ENCODE measurements around the gene SNRPE.
A peak's percentile ranks its signal among the peaks of the same experiment; 100 is the strongest.
"Not testable (repeated sequence)": the region's sequence is repeated elsewhere in the genome, so short reads cannot be mapped to it uniquely, and the experiment has no call there.

The SNRPE gene

DNA sequence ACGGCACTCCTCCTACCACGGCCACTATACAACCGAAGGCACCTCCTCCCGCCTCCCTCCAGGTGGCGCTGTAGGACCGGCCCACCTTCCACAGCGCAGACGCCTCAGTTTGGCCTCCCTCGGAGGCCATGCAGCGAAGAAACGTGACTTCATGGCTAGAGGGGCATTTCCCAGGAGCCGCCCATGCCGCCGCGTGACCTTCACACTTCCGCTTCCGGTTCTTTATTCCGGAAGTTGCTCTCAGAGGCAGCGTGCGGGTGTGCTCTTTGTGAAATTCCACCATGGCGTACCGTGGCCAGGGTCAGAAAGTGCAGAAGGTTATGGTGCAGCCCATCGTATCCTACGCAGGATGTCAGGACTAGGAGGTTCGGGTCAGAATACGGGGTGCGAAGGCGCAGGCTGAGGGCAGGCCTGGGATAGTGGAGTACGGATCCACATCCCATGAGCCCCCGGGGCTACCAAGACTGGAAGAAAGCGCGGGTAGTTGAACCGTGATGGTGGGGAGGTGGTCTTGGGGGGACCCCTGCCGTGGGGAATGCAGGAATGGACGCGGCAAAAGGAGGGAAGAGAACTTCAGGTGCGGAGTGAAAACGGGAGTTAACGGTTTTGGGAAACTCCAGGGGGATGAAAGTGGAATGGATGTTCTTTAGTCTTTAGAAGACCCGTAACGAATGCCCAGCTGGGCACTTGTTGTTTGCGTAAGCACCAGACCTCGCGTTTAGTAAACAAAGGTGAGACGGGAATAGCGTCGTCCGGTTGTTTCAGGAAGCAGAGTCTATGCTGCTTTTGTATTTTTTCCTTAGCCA is at the start of gene SNRPE:
Gene SNRPE, plus strand, starts transcription at position 221 of the 806 bp plus-strand sequence. Its CDS starts 61 bp downstream, at position 282.
- peak; percentile 98 for DNase-seq

DNA sequence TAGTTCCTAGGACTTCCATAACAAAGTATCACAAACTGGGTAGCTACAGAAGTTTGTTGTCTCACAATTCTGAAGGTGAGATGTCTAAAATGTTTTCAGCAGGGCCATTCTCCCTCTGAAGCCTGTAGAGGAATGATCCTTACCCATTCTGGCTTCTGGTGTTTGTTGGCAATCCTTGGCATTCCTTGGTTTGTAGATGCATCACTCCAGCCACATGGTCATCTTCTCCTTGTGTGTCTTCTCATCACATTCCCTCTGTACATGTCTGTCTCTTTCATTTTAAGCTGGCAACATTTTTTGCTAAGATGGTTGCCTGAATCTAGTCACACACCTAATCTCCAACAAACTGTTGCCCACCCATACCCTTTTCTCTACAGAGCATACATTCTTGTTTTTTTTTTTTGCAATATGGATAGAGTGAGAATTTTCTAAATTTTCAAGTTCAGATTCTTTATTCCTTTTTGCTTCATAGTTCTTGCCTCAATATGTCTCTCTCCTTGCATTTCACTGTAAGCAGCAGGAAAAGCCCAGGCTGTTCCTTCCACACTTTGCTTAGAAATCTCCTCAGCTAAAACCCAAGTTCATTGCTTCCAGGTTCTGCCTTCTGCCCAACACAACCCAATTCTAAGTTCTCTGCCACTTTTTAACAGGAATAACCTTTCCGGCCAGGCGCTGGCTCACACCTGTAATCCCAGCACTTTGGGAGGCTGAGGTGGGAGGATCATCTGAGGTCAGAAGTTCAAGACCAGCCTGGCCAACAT is 47.6 kb upstream of the SNRPE start:
- no peak for DNase-seq

DNA sequence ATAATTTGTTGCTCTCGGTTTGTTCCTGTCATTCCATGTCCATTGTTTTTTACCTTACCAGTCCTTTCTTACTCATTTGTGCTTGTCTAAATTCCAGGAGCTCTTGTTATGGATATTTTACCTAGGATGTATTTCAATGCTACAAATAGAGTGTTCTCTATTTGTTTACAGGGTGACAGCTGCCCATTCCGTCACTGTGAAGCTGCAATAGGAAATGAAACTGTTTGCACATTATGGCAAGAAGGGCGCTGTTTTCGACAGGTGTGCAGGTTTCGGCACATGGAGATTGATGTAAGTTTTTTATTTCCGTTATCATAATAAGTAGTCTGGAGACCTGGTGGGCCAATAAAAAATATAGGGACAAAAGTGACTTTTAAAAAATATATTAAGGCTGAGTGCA is 43.0 kb upstream of the SNRPE start:
- DNase-seq: no peak

DNA sequence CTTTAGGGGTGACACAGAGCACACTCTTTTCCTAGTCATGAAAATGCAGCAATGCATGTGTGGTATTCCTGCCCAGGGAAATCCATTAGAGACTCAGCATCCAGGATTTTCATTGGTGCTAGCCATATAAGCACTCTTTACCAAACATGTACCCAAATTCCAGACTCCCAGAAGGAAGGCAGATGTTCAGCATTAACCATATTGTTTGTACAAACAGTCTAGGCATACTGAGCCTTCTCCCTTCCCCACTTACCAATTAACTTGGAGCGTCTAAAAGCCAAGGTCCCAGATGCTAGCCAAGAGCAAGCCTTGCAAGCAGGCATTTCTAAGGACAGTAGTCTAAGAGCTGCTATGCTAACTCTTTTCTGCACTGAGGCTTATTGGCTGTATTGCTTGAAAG is 38.1 kb upstream of the SNRPE start:
- no peak for DNase-seq

DNA sequence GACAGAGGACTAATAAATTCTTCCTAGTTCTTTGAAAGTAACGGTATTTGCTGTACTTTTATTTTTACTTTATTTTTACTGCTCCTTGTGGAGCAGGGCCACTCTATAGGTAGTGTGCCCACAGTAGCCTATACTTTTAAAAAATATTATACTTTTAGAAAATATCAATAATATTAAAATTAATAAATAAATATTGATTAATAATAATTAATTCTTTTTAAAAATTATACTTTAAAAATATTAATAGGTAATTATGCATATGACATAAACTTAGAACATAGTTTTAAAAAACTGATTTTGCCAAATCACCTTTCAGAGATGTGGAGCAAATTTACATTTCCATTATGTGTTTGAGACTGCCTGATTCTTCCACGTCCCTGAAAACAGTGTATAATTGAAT is 35.2 kb upstream of the SNRPE start:
- DNase-seq: no peak

DNA sequence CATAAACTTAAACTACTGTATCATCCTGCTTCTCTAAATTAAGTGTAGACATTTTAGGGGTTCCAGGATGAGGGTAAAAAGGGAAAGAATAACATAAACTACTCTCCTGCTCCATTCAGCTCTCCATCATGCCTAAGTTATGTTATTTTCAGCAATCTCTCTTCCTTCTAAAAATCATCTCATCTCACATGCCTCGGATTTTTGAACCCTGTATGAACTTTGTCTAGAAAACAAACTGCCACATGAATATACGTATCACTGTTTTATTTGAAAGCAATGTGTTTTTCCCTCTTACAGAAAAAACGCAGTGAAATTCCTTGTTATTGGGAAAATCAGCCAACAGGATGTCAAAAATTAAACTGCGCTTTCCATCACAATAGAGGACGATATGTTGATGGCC is 33.4 kb upstream of the SNRPE start:
- DNase-seq: no peak

DNA sequence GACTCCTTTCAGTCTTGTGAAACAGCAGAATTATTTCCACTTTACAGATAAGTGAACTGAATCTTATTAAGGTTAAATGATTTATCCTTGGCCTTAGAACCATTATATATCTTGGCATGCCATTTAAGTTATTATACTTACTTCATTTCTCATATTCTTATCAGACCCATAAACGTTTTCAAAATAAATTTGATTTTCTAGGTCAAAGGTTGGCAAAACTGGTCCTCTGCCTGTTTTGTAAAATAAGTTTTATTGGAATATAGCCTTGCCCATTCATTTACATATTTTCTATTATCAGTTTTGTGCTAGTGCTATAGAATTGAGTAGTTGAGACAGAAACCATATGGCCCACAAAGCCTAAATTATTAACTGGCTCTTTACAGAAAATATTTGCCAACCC is 32.9 kb upstream of the SNRPE start:
- DNase-seq: no peak

DNA sequence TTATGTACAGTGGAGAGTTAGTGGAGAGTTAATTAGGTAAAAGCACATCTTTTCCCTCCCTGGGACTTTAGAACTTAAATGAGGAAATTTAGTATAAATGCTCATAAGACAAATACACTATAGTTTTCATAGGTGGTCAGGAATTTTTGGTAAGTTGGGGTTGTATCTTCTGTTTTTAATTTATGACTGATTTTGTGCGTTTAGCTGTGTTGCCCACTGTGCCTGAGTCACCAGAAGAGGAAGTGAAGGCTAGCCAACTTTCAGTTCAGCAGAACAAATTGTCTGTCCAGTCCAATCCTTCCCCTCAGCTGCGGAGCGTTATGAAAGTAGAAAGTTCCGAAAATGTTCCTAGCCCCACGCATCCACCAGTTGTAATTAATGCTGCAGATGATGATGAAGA is 32.2 kb upstream of the SNRPE start:
- DNase-seq: not testable (repeated sequence)

DNA sequence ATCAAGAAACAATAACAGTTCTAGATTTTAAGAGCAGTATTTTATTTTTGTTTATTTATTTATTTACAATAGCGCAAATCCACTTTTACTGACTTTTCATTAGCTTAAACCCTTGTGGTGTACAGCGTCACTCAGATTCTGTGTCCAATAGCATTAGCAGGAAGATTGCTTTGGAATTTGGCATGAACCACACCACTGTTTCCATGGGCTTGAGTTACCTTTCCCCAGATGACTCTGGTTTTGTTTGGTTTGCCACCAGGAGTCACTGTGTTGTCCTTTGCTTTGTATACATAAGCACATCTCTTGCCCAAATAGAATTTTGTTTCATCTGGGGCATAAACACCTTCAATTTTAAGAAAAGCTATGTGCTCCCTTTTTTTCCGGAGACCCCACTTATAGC is 25.9 kb upstream of the SNRPE start:
- no peak for DNase-seq

DNA sequence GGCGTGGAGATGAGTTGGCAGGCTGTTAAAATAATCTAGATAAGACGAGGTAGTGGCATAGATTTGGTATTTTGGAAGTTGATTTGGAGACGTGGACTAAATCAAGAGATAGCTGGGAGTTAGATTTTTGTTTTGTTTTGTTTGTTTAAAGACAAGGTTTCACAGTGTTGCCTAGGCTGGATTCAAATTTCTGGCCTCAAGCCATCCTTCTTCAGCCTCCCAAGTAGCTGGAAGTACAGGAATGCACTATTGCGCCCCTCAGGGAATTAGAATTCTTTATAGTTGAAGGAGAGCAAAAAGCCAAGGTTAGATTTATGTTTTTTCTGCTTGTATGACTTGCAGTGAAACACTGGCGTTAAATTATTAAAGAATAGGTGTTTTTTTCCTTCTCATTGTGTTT is 22.3 kb upstream of the SNRPE start:
- peak; percentile 21 for DNase-seq

DNA sequence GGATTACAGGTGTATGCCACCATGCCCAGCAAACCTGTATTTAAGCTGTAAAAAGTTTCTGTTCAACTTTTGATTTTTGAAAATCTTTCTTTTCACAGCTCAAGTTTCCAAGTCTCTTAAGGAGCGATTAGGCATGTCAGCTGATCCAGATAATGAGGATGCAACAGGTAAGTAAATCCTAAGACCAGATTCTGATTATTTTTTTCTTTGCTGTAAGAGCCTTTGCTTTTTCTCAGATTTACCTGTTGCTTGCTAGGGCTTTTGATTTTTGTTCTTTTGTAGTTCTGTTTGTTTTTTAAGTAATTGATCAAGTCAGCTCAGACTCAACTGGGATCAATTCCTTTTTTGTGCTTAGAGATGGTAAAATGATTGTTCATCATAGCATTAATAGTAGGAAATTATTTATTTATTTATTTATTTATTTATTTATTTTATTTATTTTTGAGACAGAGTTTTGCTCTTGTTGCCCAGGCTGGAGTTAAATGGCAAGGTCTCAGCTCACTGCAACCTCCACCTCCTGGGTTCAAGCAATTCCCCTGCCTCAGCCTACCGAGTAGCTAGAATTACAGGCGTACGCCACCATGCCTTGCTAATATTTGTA is 21.1 kb upstream of the SNRPE start:
- DNase-seq: no peak

DNA sequence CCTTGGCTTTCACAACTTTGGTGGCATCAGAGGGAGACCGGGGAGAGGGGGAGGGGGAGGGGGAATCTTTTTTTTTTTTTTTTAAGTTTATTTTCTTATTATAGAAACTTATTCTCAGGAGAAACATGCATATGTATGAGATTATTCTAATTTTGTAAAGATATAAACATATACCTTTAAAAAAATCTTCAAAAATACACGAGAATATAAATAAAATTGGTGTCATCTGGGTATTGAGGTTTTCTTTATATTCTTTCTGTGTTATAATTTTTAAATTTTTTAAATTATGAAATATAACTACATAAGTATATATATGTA is 18.9 kb upstream of the SNRPE start:
- no peak for DNase-seq

DNA sequence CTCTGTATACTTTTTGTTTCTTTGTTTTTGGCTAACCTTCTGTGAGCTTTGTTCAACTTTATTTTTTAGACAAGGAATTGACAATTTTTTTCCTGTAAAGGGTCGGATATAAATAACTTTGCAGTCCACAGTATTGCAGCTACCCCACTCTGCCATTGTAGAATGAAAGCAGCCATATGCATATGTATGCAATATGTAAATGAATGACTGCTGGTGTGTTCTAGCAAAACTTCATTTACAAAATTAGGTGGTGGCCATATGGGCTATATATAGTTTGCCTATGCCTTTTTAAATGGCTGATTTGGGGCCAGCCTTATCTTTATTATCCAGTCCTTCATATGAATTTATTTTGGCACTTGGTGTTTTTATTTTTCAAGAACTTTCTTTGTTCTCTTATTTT is 18.0 kb upstream of the SNRPE start:
- DNase-seq: no peak

DNA sequence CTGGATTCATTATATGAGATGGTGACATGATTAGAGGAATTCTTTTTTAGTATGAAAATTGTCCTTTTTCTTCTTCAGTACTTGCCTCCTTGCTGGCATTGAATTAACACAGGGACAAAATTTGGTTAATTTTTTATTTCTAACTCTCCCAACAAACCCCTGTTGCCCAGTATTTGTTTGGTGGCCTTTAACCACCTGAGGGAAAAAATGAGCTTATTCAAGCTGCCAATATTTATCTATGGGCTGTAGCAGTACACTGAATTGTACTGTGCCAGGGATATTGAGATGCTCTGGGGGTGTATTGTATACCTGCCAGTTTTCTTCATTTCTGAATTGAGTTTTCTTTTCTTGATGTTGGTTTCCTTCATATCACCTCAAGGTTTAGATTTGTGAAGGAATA is 8.3 kb upstream of the SNRPE start:
- DNase-seq: not testable (repeated sequence)

DNA sequence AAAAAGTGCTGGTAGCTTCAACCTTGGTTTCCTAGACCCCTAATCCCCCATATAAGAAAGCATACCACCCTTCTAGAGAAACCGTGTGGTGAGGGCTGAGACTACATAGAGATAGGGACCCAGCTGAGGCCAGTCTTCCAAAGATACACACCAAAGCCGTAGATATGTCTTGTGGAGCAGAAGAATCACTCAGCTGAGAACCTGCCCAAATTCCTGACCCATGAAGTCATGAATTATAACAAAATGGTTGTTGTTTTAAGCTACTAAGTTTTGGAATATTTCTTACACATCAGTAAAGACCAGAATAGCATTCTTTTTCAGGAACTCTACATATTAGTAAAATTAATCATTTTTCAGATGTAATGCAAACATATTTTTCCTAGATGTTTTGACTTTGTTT is 3.3 kb upstream of the SNRPE start:
- DNase-seq: no peak

DNA sequence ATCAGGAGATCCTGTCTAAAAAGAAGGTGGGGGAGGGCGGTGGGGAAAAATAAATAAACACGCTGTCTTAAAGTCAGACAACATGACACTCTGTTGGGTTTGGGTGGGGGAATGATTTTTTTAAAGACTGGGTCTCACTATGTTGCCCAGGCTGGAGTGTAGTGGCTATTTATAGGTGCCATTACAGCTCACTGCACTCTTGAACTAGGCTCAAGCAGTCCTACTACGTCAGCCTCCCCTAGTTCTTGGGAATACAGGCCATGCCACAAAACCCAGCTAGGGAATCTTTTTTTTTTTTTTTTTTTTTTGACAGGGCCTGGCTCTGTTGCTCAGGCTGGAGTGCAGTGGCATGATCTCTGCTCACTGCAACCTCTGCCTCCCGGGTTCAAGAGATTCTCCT is 2.4 kb upstream of the SNRPE start:
- no peak for DNase-seq

DNA sequence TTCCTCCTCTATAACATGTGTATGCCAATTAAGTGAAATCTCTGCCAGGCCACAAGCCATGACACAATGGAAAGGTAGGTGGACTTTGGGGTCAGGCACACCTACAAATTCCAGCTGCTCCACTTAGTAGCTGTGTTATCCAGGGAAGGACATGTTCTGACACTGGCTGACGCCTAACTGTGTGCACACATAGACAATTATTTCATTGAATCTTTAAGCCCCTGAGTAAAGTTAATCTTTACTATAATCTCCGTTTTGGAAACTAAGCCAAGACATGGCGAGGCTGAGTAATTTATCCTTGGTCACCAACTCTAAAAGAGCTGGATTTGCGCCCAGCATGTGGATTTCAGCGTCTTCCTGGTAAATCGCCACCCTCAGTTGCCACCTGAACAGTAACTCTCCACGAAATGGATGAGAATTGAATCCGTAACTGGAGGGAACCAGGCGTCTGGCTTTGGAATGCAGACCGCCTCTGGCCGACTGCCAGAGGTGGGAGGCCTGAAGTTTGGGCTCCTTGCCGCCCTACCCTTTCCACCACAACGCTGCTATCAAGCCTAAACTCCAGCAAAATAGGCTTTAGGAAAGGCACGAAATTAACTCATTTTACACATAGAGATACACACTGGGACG is 888 bp upstream of the SNRPE start:
- peak; percentile 43 for DNase-seq

DNA sequence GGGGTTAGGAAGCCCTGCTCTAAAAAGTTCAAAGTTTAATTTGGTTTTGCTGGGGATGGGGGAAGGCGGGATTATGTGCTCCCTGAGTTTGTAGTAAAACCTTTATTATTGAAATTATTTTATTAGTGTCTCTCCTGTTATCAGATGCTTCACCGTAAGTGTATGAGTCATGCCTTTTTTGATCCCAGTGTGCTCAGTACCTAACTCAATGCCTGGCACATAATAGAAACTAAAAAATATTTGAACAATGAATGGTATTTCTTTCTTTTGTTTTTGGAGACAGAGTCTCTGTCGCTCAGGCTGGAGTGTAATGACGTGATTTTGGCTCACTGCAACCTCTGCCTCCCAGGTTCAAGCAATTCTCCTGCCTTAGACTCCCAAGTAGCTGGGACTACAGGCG is 6.4 kb downstream of the SNRPE start:
- DNase-seq: no peak

DNA sequence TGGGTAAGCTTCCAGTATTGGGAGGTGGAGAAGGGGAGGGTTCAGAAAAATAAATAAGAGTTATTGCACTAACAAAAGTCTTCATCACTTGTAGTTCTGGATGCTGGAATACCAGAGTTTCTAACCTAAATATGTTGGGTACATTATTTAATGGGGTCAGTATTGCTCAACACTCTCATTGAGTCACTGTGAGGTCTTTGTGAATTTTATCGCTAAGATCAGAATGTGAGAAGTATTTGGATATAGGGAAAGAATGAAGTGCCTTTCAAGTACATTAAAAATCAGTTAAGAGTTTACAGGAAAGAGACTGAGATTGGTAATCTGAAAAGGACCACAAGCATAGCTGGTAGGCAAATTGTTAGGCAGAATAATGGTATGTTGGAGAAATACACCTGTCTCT is 8.8 kb downstream of the SNRPE start:
- no peak for DNase-seq

DNA sequence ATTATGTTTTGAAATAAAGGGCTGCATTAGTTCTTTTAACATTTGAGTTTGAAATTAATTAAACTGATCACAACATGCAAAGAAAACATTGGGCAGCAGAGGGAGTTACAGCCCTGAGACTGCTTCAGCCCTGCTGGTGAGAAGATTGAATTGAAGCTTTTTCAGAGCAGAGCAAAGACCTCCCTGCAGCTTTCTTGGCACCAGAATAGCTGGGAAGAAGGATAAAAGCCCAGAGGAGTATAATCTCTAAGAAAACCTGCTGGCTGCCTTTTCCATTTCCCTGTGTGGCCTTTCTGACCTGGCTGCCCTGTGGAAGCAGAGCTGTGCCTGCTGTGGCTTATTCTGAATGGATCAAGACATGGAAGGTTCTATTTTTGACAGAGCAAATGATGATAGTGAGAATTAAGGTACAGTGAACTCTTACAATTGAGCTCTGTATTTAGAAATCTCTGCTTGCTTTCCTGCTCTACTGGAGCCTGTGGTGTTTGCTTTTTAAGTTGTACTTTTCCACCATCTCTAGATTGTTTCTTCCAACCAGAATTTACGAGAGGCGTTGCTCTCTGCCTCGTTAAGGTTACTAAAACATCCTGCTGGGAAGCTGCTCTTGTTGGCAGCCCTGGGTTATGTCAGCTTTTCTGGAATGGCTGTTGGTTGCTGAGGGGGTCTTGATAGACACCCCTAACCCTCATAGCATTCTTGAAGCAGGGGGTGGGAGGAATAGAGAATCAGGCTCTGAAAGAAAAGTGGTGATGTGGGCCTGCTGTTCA is 9.9 kb downstream of the SNRPE start:
- DNase-seq: peak; percentile 41

DNA sequence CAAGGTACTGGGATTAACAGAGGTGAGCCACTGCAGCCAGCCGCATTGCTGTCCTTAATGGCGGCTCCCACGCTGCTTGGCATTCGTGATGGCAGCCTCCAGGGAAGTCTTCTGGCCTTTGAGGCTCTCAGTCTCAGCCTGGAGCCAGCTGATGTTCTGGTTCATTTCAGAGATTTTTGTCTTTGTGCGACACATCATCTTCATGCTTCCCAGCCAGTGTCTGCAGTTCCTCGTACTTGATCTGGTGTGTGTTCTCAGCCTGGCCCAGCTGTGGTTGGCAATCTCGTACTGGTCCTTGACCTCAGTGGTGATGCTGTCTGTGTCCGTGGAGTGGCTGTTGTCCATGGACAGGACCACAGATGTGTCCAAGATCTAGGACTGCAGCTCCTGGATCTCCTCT is 11.7 kb downstream of the SNRPE start:
- DNase-seq: no peak

DNA sequence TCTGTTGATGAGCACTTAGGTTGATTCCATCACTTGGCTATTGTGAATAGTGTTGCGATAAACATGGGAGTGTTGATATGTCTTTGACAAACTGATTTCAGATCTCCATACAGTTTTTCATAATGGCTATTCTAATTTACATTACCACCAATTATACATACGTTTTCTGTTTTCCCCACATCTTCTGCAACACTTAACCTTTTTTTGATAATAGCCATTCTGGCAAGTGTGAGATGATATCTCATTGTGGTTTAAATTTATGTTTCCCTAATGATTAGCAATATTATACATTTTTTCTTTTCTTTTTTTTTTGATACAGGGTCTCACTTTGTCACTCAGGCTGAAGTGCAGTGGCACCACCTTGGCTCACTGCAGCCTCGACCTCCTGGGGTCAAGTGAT is 17.0 kb downstream of the SNRPE start:
- no peak for DNase-seq

DNA sequence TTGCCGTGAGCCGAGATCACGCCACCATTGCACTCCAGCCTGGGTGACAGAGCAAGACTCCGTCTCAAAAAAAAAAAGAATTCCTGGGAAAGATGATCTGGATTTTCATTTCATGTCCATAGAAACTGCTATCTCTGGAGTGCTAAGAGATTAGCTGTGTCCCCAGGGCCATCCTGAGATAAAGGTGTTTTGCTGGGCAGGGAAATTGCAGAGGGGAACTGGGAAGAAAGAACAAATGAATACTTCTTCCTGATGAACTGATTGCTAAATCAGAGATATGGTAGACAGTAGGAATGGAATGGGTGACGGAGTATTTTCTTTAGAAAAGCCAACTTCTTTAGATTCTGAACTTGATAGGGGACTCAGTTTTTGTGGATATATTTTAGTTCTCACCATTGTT is 19.2 kb downstream of the SNRPE start:
- no peak for DNase-seq
